Thyroid gland (tissue), 4 donors: ENCODE measurements around the gene NCOA3. TPM values are rescaled to one million over a fixed set of nuclear protein-coding genes. Genes with fewer than 3 reads are reported as not detected.
"Not testable (repeated sequence)": the region's sequence is repeated elsewhere in the genome, so short reads cannot be mapped to it uniquely, and the experiment has no call there.

ENCODE experiments used
- DNase-seq, 2 donors: peaks; one replicate each; pipeline ENCODE4 v3.0.0-alpha.2; 2019
- H3K27ac ChIP-seq, 3 donors: fragments of 200-600 bp; sonication (generic); 1 replicate in 2 of 3; 2 replicates in 1 of 3; pipeline ENCODE4 v1.5.1; 2016 to 2019; ENCODE audit warnings: mild to moderate bottlenecking in 1 of 3, moderate library complexity in 1 of 3
- H3K27me3 ChIP-seq: fragments of 200-600 bp; sonication (generic); one replicate; pipeline ENCODE4 v1.5.1; 2019
- H3K36me3 ChIP-seq, 2 donors: fragments of 200-600 bp; sonication (generic); one replicate each; pipeline ENCODE4 v1.5.1; 2016 to 2019
- H3K4me1 ChIP-seq, 2 donors: fragments of 200-600 bp; sonication (generic); one replicate each; pipeline ENCODE4 v1.5.1; 2017 to 2019
- H3K4me3 ChIP-seq, 3 donors: fragments of 200-600 bp; sonication (generic); replicated peaks in 1 of 3; 1 replicate in 2 of 3; 2 replicates in 1 of 3; pipeline ENCODE4 v1.5.1; 2016; ENCODE audit warnings: mild to moderate bottlenecking in 1 of 3
- H3K9me3 ChIP-seq: fragments of 200-600 bp; sonication (generic); one replicate; pipeline ENCODE4 v1.5.1; 2017
- CTCF ChIP-seq, 6 experiments: fragments of 200-600 bp in 3 of 6; fragments of 450-650 bp in 3 of 6; sonication (generic) in 3 of 6; IDR thresholded peaks; one replicate each; pipeline ENCODE4 v1.5.1; 2016 to 2019; ENCODE audit warnings: antibody characterized with exemption in 6 of 6, mild to moderate bottlenecking in 2 of 6, inconsistent platforms in 1 of 6, moderate library complexity in 1 of 6
- POLR2A ChIP-seq, 2 donors: fragments of 450-650 bp; IDR thresholded peaks; one replicate each; pipeline ENCODE4 v1.6.1; 2017; ENCODE audit warnings: antibody characterized with exemption in 2 of 2, mild to moderate bottlenecking in 2 of 2, moderate library complexity in 1 of 2
- WGBS, 2 donors: methylation state at CpG; one replicate each; pipeline ENCODE4 v1.1.5; 2017; 5-methylcytosine and 5-hydroxymethylcytosine counted together
- intact Hi-C: fragments of 100-400 bp; cut with DNase I; formaldehyde crosslinking; loops from one replicate; pipeline ENCODE4 v1.15.1; 2023
- total RNA-seq, 4 donors: library from RNA; depleted of rRNA; stranded (reverse); fragments of >200 nt; gene quantifications; one replicate each; pipeline ENCODE4 v1.2.3, GENCODE V29; 2016

Gene NCOA3
- total RNA-seq, 4 donors from 2014 or later: 28.7 to 45.2 (median 36.8) TPM

- Histone ChIP-seq H3K27ac (no peak overlapping the region), H3K27me3 (no peaks in the 10 kb centered on the region), H3K36me3 (no peaks in the 10 kb centered on the region), H3K4me3 (no peak overlapping the region), H3K9me3 (no peaks in the 10 kb centered on the region), H3K4me1 (no peaks in the 10 kb centered on the region)
- TF ChIP-seq POLR2A (IDR thresholded peaks at IDR 0.05) (no peak), CTCF (IDR thresholded peaks at IDR 0.05) (no peak)
- no peak for DNase-seq
- intact Hi-C loops: no loop called here
- 73 to 82% methylated on average over 7 of the region's 7 CpGs for WGBS, 2 donors
Observed at GRCh38 chr20:47455133-47456040, 46.3 kb upstream of the NCOA3 start.

GRCh38 chr20:47456041-47456537 lies 45.6 kb upstream of the NCOA3 start:
- intact Hi-C loops: no loop called here
- TF ChIP-seq POLR2A (IDR thresholded peaks at IDR 0.05): no peak
- TF ChIP-seq CTCF (IDR thresholded peaks at IDR 0.05): no peak
- H3K27ac ChIP-seq: no peak overlapping the region

GRCh38 chr20:47456952-47457724 lies 44.5 kb upstream of the NCOA3 start:
- no peak overlapping the region for H3K27ac ChIP-seq
- WGBS, 2 donors: 93% methylated on average over 13 of the region's 13 CpGs
- no peaks in the 10 kb centered on the region for H3K9me3 ChIP-seq
- intact Hi-C loops: no loop called here
- no peak for DNase-seq
- H3K36me3 ChIP-seq: no peaks in the 10 kb centered on the region
- H3K4me1 ChIP-seq: no peaks in the 10 kb centered on the region
- no peak for TF ChIP-seq CTCF (IDR thresholded peaks at IDR 0.05)
- no peak for TF ChIP-seq POLR2A (IDR thresholded peaks at IDR 0.05)
- H3K4me3 ChIP-seq: no peak overlapping the region
- no peaks in the 10 kb centered on the region for H3K27me3 ChIP-seq

More at GRCh38 chr20:47456041-47456537, 45.6 kb upstream of the NCOA3 start:
- Histone ChIP-seq H3K36me3 (no peaks in the 10 kb centered on the region), H3K4me3 (no peak overlapping the region), H3K4me1 (no peaks in the 10 kb centered on the region), H3K27me3 (no peaks in the 10 kb centered on the region), H3K9me3 (no peaks in the 10 kb centered on the region)
- DNase-seq: no peak
- 86 to 98% methylated on average over 5 to 8 of the region's 8 CpGs for WGBS, 2 donors

- DNase-seq, H3K27ac ChIP-seq, H3K27me3 ChIP-seq, H3K4me1 ChIP-seq, H3K36me3 ChIP-seq, H3K9me3 ChIP-seq, H3K4me3 ChIP-seq, intact Hi-C loops: not testable (repeated sequence)
- WGBS, 2 donors: 90 to 94% methylated on average over 8 of the region's 8 CpGs
Observed at GRCh38 chr20:47458280-47459050, 43.2 kb upstream of the NCOA3 start.

- H3K4me3 ChIP-seq: no peak overlapping the region
- H3K9me3 ChIP-seq: no peaks in the 10 kb centered on the region
- DNase-seq: no peak
- H3K4me1 ChIP-seq: no peaks in the 10 kb centered on the region
- TF ChIP-seq CTCF (IDR thresholded peaks at IDR 0.05): no peak
- TF ChIP-seq POLR2A (IDR thresholded peaks at IDR 0.05): no peak
- intact Hi-C loops: no loop called here
- H3K27me3 ChIP-seq: no peaks in the 10 kb centered on the region
- no peaks in the 10 kb centered on the region for H3K36me3 ChIP-seq
- WGBS, 2 donors: 89% methylated on average over 9 of the region's 9 CpGs
- no peak overlapping the region for H3K27ac ChIP-seq
Observed at GRCh38 chr20:47459344-47460073, 42.2 kb upstream of the NCOA3 start.

GRCh38 chr20:47460761-47461112 lies 41.0 kb upstream of the NCOA3 start:
- intact Hi-C loops, DNase-seq, H3K36me3 ChIP-seq, H3K27ac ChIP-seq, H3K4me3 ChIP-seq, H3K27me3 ChIP-seq, H3K4me1 ChIP-seq, H3K9me3 ChIP-seq: not testable (repeated sequence)
- 96 to 98% methylated on average over 6 of the region's 6 CpGs for WGBS, 2 donors
